ENCODE measurements around the gene P2RY12.

GRCh38 chr3:151289445-151289844 lies 95.1 kb downstream of the P2RY12 start:
- TF ChIP-seq EZH2 (IDR thresholded peaks at IDR 0.05; ENCODE audit: low read length, missing control alignments) = no peak
- TF ChIP-seq CTCF (conservative IDR thresholded peaks at IDR 0.05 in 1 of 2, IDR thresholded peaks at IDR 0.05 in 1 of 2; ENCODE audit: low read depth in 1 of 2, low read length in 2 of 2) = no peak

All from fibroblast of lung (primary cell).